Measurements from ENCODE around the gene ABHD11.

The ABHD11 gene

DNA sequence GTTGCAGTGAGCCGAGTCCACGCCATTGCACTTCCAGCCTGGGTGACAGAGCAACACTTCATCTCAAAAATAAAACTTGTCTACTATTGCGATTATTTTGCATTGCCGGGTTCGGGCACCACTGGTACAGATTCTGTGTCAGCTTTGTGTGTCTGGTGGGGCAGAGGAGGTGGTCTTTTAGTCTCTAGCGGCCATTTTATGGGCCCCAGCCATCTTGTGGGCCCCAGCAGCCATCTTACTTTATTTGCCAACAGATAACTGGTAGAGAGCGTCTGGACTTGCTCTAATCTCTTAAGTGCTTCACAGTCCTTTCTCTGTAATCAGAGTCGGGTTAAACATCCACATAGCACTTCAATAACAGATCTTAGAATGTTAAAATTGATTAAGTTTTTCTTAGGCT is 50.3 kb downstream of the ABHD11 start:
- no peaks in the 10 kb centered on the region for H3K9me3 ChIP-seq (ENCODE audit: control insufficient read depth, low read length)
- H3K9ac ChIP-seq (ENCODE audit: low read length) = no peak overlapping the region
- no peaks in the 10 kb centered on the region for H3K4me1 ChIP-seq (ENCODE audit: control insufficient read depth, insufficient read depth, low read length)
- no peaks in the 10 kb centered on the region for H3K27me3 ChIP-seq (replicated peaks; ENCODE audit: control insufficient read depth, insufficient read depth, low read length)
- no peak overlapping the region for H3K4me3 ChIP-seq (ENCODE audit: low read length)
- DNase-seq (ENCODE audit: low read depth) = no peak
- peaks cover 58% of the 10 kb centered on the region for H3K36me3 ChIP-seq (ENCODE audit: control insufficient read depth, insufficient read depth, low read length, severe bottlenecking)

All from adipocyte (in vitro differentiated cells).